T47D (cell line): ENCODE data around the gene HM13.
"Not testable (repeated sequence)": the region's sequence is repeated elsewhere in the genome, so short reads cannot be mapped to it uniquely, and the experiment has no call there.

ENCODE experiments used
- DNase-seq, 2 experiments: peaks; one replicate each; pipeline versions ENCODE4 v3.0.0 to v3.0.0-alpha.2; 2011 to 2012; ENCODE audit warnings: low read depth in 1 of 2, low spot score in 1 of 2
- JUND ChIP-seq: IDR thresholded peaks from 2 replicates; pipeline ENCODE4 v1.6.1; 2012; ENCODE audit warnings: low read depth
- in situ Hi-C: cut with HindIII; loops from 2 replicates; pipeline ENCODE4 v1.10.0; 2016; ENCODE audit warnings: low sequenced_read_pairs, low pct_unique_long_range_greater_than_20kb

HM13 gene, protein sequence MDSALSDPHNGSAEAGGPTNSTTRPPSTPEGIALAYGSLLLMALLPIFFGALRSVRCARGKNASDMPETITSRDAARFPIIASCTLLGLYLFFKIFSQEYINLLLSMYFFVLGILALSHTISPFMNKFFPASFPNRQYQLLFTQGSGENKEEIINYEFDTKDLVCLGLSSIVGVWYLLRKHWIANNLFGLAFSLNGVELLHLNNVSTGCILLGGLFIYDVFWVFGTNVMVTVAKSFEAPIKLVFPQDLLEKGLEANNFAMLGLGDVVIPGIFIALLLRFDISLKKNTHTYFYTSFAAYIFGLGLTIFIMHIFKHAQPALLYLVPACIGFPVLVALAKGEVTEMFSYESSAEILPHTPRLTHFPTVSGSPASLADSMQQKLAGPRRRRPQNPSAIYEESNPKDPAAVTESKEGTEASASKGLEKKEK

DNA sequence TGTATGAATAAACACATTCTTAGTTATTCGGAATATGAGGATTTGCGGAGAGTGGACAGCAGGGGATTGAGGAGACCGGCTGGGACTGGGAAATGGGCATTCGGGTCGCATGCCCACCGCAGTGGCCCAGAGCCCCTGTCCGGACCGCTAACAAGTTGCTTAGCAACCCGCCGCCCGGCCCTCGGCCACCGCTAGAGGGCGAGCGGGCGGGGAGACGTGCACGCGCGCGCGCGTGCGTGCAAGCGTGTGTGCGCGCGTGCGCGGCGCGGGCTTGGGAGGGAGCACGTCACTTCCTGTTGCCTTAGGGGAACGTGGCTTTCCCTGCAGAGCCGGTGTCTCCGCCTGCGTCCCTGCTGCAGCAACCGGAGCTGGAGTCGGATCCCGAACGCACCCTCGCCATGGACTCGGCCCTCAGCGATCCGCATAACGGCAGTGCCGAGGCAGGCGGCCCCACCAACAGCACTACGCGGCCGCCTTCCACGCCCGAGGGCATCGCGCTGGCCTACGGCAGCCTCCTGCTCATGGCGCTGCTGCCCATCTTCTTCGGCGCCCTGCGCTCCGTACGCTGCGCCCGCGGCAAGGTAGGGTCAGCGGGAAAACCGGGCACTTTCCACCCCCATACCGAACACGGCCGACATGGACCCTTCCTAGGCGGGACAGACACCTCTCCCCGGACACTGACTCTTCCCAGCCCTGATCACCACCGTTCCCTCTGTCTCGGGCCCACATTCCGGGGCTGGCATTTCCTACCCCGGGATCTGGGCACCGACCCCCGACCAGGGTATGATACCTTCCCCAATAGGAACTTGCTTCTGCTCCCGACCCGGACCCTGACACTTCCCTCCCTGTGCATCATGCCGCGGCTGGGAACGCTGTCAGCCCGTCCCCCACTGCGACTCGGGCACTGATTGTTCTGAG, at the start of gene HM13:
TSS of gene HM13 (plus strand) at position 289 of the 918 bp plus-strand sequence. CDS start at position 399, 110 bp downstream.
- peak; percentile 97 to 98 for DNase-seq
- in situ Hi-C loops: no loop called here
- no peak for TF ChIP-seq JUND

DNA sequence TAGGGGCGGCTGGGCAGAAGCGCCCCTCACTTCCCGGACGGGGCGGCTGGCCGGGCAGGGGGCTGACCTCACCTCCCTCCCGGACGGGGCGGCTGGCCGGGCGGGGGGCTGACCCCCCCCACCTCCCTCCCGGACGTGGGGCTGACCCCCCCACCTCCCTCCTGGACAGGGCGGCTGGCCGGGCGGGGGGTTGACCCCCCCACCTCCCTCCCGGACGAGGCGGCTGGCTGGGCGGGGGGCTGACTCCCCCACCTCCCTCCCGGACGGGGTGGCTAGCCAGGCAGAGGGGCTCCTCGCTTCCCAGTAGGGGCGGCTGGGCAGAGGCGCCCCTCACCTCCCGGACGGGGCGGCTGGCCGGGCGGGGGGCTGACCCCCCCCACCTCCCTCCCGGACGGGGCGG, 43.3 kb upstream of the HM13 start:
- in situ Hi-C loops: not testable (repeated sequence)

DNA sequence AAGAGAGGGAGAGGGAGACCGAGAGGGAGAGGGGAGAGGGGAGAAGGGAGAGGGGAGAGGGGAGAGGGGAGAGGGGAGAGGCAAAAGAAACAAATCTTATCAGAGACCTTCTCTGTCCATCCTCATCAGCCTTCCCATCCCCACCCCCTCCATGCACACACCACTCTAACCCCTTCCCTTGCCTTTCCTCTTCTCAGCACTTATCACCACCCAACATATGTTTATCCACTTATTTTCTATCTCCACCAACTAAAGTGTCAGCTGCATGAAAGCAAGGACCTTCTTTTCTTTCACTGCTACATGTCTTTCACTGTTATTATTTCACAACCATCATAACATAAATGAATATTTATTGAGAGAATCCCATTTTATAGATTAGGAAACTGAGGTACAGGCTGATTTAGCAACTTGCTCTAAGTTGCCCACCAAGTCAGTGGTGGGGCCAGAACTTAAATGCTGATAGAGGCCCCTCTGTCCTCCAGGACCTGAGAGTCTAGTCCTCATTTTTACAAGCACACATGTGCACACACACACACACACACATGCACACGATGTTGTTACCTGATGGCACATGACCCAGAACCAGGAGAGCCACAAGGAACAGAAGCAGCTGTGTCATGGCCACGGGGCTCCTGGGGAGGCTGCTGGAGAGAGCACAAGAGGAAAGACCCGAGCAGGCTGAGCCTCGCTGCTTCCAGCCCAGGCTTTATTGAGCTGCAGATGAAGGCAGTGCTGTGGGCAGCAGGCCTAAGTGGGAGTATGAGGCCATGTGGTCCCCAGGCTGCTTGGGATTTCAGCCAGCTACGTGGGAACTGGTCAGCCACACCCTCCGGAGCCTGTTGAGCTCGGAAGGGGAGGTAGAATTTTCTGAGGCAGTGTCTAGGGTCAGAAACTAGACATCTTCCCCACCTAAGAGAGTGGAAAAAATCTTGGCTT, 41.6 kb upstream of the HM13 start:
- in situ Hi-C loops: no loop called here
- DNase-seq: no peak
- no peak for TF ChIP-seq JUND

More for the DNA sequence above, 43.3 kb upstream of the HM13 start:
- DNase-seq: not testable (repeated sequence)

DNA sequence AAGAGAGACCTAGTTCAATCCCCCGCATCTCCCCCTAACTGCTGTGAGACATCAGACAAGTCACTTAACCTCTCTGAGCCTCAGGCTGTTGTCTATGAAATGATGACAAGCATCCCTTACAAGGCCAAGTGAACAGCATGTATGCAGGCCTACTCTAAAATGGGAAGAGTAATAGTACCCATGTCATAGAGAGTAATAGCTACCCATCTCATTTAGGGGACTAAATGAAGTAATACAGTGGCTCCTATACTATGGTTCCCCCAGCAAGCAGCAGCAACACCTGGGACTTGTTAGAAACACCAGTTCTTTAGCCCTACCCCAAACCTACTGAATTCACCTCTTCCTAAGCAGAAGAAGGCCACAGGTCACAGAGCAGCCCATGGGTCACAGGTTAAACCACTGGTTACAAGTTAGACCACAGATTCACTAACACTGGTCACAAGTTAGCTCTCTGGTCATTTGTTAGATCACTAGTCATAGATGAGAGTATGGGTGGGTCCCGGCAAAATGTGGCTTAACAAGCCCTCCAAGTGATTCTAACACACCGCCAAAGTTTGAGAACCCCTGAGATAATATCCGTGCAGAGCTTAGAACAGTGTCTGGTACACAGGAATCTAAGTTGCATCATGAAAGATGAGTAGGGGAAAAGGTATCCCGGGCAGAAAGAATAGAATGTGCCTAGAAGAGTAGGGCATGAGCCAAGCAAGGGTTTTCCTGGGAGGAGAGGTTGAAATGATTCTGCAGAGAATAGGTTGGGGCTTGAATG, 40.7 kb upstream of the HM13 start:
- DNase-seq: no peak
- in situ Hi-C loops: no loop called here
- TF ChIP-seq JUND: no peak

DNA sequence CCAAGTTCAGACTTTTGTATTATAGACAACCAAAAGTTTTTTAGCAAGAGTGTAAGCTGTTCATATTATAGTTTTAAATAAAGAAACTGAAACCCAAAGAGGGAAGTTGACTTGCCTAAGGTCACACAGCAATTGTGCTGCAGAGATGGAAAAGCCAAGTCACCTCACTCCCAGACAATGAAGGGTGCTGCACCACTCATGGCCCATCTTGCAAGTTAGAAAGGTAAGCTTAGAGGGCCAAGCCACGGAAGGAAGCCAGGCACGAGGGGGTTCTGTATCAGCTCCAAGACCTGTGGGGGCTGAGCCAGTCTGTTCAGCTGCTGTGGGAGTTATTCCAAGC, 40.2 kb upstream of the HM13 start:
- in situ Hi-C loops: no loop called here
- TF ChIP-seq JUND: no peak
- DNase-seq: no peak

DNA sequence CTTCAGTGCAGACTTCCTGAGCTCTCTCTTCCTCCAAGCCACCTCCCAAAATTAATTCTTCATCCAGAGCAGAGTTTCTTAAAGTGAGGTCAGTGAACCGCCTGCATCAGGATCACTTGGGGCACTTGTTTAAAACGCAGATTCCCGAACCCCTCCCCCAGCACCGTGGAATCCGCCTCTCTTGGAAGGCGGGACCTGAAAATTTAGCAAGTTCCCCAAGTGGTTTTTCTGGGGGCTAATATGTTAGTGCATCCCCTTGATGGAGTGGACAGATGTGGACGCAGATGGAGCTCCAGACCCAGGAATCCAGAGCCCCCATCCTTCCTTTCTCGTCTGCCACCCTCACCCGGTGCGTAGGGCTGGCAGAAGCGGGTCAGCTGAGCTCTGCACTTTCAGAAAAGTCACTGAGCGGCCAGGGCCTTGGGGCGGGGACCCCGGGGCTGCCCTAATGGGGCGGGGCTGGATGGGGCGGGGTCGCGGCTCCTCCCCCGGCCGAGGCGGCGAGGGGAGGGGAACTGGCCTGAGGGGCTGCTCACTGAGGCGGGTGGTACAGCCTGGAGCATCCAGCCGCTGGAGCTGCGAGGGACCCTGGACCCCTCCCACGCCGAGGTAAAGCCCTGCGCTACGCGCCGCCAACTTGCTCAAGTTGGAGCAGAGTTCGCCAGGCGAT, 39.3 kb upstream of the HM13 start, which contains the start of the genes DEFB124 and REM1:
TSS of gene DEFB124 (minus strand) at position 370 of the 670 bp plus-strand sequence. CDS start 2,114 bp downstream, outside the sequence.
TSS of gene REM1 (plus strand) at position 531 of the 670 bp plus-strand sequence. CDS start 1,158 bp downstream, outside the sequence.
- TF ChIP-seq JUND: no peak
- in situ Hi-C loops: no loop called here
- DNase-seq: no peak

DNA sequence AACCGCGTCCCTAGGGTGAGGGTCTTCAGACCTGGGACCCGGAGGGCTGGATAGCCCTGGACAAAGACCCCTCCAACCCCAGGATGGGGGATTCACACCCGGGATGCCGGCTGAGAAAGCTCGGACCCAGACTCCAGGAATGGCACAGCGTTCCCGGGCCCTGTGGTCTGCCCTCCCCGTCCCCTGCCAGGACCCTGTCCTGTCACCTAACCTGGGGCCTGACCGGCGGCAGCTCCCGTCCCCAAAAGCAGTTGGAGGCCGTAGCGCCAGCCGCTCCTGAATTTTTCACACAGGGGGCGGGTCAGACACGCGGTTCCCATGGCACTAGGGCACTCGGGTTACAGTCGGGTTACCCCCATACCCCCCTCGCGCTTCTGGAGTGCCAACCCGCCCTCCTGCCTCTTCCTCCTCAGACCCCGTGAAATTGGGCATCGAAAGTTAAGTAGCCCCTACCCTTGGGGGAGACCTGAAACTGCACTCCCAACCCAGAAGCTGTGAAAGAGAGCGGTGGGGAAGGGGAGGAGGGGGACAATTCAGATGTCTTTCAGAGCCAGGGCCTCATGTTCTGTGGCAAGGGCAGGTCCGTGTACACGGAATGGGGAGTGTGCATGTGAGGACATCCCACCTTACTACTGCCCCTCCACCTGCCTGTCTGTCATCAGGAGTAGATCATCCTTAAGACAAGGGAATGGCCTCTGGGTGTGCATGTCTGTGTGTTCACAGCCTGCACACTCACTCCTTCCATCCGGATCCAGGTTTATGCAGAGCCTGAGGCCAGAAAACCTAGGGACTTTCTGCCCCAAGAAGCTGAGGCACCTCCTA, 38.6 kb upstream of the HM13 start:
- no peak for TF ChIP-seq JUND
- DNase-seq: peak in 1 of 2 experiments; percentile 23
- in situ Hi-C loops: no loop called here

DNA sequence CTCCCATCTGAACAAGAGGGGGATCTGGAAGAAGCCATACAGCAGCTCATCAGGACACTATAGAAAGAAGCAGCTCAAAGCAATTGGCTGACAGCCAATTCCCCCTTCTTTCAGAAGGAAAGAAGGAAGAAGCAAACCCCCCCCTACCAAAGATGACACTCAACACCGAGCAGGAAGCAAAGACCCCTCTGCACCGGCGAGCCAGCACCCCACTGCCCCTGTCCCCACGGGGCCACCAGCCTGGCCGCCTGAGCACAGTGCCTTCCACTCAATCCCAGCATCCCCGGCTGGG, 38.0 kb upstream of the HM13 start:
- in situ Hi-C loops: no loop called here
- DNase-seq: no peak
- TF ChIP-seq JUND: no peak

DNA sequence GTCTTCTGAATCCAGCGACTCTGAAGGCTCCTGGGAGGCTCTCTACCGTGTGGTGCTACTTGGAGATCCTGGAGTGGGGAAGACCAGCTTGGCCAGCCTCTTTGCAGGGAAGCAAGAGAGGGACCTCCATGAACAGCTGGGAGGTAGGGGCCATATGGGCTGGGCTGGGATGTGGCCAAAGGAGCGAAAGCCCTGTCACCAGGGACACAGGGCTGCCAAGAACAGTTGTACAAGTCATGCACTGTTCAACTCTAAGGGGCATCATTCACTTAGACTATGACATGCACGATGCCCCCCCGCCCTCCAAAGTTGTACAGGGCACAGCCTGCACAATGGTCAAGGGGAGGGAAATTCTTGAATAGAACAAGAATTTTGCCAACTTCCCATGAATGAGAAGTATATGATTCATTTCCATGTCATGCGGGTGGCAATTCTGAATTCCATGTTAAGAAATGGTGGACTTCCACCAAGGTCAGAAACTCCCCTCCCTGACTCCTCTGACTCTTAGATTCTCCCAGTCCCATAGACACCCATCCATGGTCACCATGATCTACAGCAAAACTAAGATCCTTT, 37.5 kb upstream of the HM13 start:
- no peak for TF ChIP-seq JUND
- DNase-seq: no peak
- in situ Hi-C loops: no loop called here

DNA sequence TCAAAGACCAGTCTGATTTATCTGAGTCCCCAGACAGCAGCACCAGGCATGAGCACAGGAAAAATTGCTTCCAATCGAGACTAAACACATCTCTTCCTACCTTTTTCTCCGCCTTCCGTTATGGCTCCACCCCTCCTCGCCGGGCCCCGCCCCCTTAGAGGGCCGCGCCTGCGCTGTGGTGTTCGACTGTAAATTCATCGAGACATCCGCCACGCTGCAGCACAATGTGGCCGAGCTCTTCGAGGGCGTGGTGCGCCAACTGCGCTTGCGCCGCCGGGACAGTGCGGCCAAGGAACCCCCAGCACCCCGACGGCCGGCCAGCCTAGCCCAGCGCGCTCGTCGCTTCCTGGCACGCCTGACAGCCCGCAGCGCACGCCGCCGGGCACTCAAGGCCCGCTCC, 30.2 kb upstream of the HM13 start:
- TF ChIP-seq JUND: no peak
- in situ Hi-C loops: no loop called here
- no peak for DNase-seq
